Keratinocyte (primary cell): ENCODE measurements around the gene LOXL4. TPM values are rescaled to one million over a fixed set of nuclear protein-coding genes. Genes with fewer than 3 reads are reported as not detected.

Source experiments
- DNase-seq: peaks from one replicate; pipeline ENCODE4 v3.0.0-alpha.2; 2011; ENCODE audit warnings: low read depth, missing footprints, low spot score
- FAIRE-seq: peaks from 2 replicates; lab custom pipeline; 2011; peaks lifted over from hg19 to GRCh38; lab: Jason Lieb, UNC
- H2AFZ ChIP-seq: 2 replicates; pipeline ENCODE4 v1.6.0; 2012; ENCODE audit warnings: low read length, control low read depth, inconsistent platforms; ENCODE audit not compliant: control insufficient read depth
- H3K27ac ChIP-seq: 2 replicates; pipeline ENCODE4 v1.5.1; 2011; ENCODE audit warnings: low read length; ENCODE audit not compliant: control insufficient read depth, insufficient read depth
- H3K27me3 ChIP-seq: 3 replicates; pipeline ENCODE4 v1.6.0; 2011; ENCODE audit warnings: low read length; ENCODE audit not compliant: control insufficient read depth, insufficient read depth; ENCODE audit errors: extremely low read depth
- H3K36me3 ChIP-seq, 2 experiments: 2 replicates in 1 of 2; 3 replicates in 1 of 2; pipeline ENCODE4 v1.5.1; 2011; ENCODE audit warnings: low read length in 2 of 2, mild to moderate bottlenecking in 1 of 2; ENCODE audit not compliant: control insufficient read depth in 2 of 2, insufficient read depth in 2 of 2; ENCODE audit errors: extremely low read depth in 1 of 2
- H3K4me1 ChIP-seq: 3 replicates; pipeline ENCODE4 v1.5.1; 2011; ENCODE audit warnings: low read length; ENCODE audit not compliant: control insufficient read depth, insufficient read depth; ENCODE audit errors: extremely low read depth
- H3K4me2 ChIP-seq: 3 replicates; pipeline ENCODE4 v1.6.0; 2011; ENCODE audit warnings: low read depth, low read length; ENCODE audit not compliant: control insufficient read depth, insufficient read depth; ENCODE audit errors: extremely low read depth
- H3K4me3 ChIP-seq, 3 experiments: fragments of 200-600 bp in 1 of 3; sonication (generic) in 1 of 3; 2 replicates in 2 of 3; 3 replicates in 1 of 3; pipeline ENCODE4 v1.5.1; 2011 to 2016; ENCODE audit warnings: low read length in 3 of 3, mild to moderate bottlenecking in 3 of 3, control low read depth in 2 of 3, inconsistent platforms in 1 of 3, low read depth in 1 of 3, mixed read lengths in 1 of 3, mixed run types in 1 of 3, moderate library complexity in 1 of 3; ENCODE audit not compliant: control insufficient read depth in 2 of 3, insufficient read depth in 2 of 3; ENCODE audit errors: extremely low read depth in 1 of 3
- H3K79me2 ChIP-seq: 2 replicates; pipeline ENCODE4 v1.6.0; 2012; ENCODE audit warnings: low read length; ENCODE audit not compliant: control insufficient read depth, insufficient read depth
- H3K9ac ChIP-seq: 3 replicates; pipeline ENCODE4 v1.6.0; 2011; ENCODE audit warnings: low read length; ENCODE audit not compliant: control insufficient read depth, insufficient read depth; ENCODE audit errors: extremely low read depth
- H3K9me1 ChIP-seq: 3 replicates; pipeline ENCODE4 v1.6.0; 2011; ENCODE audit warnings: low read length; ENCODE audit not compliant: control insufficient read depth, insufficient read depth; ENCODE audit errors: extremely low read depth
- H3K9me3 ChIP-seq: 2 replicates; pipeline ENCODE4 v1.5.1; 2012; ENCODE audit warnings: low read depth, low read length; ENCODE audit not compliant: control insufficient read depth
- H4K20me1 ChIP-seq: 3 replicates; pipeline ENCODE4 v1.6.0; 2011; ENCODE audit warnings: low read length; ENCODE audit not compliant: control insufficient read depth, insufficient read depth; ENCODE audit errors: extremely low read depth
- EZH2 ChIP-seq: IDR thresholded peaks from one replicate; pipeline ENCODE4 v1.6.1; 2012; ENCODE audit warnings: inconsistent platforms, mild to moderate bottlenecking, low read length, moderate library complexity
- dilution Hi-C: fragments of 300-500 bp; cut with MboI; formaldehyde crosslinking; loops from one replicate; pipeline ENCODE4 v1.7.0; 2020; ENCODE audit warnings: low sequenced_read_pairs; ENCODE audit not compliant: extremely low pct_ligation_motif_present
- polyA plus RNA-seq, 5 experiments: library from polyadenylated mRNA; depleted of rRNA in 3 of 5; stranded (reverse) in 3 of 5; stranded (forward) in 1 of 5; unstranded in 1 of 5; fragments of >200 nt; gene quantifications; 1 replicate in 1 of 5; 2 replicates in 3 of 5; 3 replicates in 1 of 5; pipeline versions ENCODE4 v1.2.1 to v1.2.3, GENCODE V29; 2011 to 2012; ENCODE audit warnings: missing spikeins in 2 of 5, low read depth in 1 of 5, low replicate concordance in 1 of 5
- TF ChIP-seq, protein P1 (sequence below), 3 experiments: IDR thresholded peaks in 1 of 3; conservative IDR thresholded peaks in 1 of 3; optimal IDR thresholded peaks in 1 of 3; 2 replicates in 2 of 3; 3 replicates in 1 of 3; pipeline versions ENCODE3 to v1.5.1; 2011; ENCODE audit warnings: low read length in 3 of 3, mild to moderate bottlenecking in 3 of 3, moderate library complexity in 2 of 3, control low read depth in 1 of 3, inconsistent platforms in 1 of 3; ENCODE audit not compliant: insufficient read depth in 2 of 3; ENCODE audit errors: extremely low read depth in 1 of 3

LOXL4 gene
- polyA plus RNA-seq, 1 donor (not counting 4 experiments of a cell fraction or from before 2014, with no cell fraction given): 0.01 TPM

GRCh38 chr10:98312349-98312748 is 44.4 kb upstream of the LOXL4 start:
- Histone ChIP-seq H3K27ac (no peak overlapping the region), H3K4me2 (no peak overlapping the region), H3K4me1 (peaks cover 31% of the 10 kb centered on the region), H3K27me3 (peaks cover 2% of the 10 kb centered on the region), H3K9me1 (no peaks in the 10 kb centered on the region), H3K9me3 (no peaks in the 10 kb centered on the region), H3K79me2 (no peaks in the 10 kb centered on the region), H3K36me3 (no peaks in the 10 kb centered on the region), H4K20me1 (no peaks in the 10 kb centered on the region), H2AFZ (no peak overlapping the region), H3K4me3 (no peak overlapping the region), H3K9ac (no peak overlapping the region)
- DNase-seq (no peak), FAIRE-seq (no peak)
- TF ChIP-seq EZH2: no peak
- TF ChIP-seq, protein P1, sequence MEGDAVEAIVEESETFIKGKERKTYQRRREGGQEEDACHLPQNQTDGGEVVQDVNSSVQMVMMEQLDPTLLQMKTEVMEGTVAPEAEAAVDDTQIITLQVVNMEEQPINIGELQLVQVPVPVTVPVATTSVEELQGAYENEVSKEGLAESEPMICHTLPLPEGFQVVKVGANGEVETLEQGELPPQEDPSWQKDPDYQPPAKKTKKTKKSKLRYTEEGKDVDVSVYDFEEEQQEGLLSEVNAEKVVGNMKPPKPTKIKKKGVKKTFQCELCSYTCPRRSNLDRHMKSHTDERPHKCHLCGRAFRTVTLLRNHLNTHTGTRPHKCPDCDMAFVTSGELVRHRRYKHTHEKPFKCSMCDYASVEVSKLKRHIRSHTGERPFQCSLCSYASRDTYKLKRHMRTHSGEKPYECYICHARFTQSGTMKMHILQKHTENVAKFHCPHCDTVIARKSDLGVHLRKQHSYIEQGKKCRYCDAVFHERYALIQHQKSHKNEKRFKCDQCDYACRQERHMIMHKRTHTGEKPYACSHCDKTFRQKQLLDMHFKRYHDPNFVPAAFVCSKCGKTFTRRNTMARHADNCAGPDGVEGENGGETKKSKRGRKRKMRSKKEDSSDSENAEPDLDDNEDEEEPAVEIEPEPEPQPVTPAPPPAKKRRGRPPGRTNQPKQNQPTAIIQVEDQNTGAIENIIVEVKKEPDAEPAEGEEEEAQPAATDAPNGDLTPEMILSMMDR (optimal IDR thresholded peaks at IDR 0.05 in 1 of 3, IDR thresholded peaks at IDR 0.05 in 1 of 3, conservative IDR thresholded peaks at IDR 0.05 in 1 of 3; ENCODE audit: extremely low read depth in 1 of 3, insufficient read depth in 2 of 3, low read length in 3 of 3): no peak
- dilution Hi-C loops: no loop called here

DNA sequence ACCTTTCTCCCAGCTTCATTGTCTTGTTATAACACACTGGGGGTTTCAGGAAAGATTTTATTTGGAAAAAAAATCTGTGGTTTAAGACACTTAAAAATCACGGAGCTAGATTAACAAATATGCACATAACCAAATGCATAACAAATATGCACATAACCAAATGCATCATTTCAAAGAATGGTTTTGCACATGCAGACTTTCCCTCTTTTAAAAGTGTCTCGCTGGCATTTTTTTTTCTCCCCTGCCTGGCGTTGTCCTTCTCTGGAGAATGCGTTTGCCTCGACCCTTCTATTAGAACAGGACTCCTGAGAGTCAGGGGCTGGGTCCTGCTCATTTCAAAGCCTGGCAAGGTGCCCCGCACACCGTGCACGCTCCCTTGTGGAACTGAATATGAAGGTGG is 42.7 kb upstream of the LOXL4 start:
- no peak overlapping the region for H2AFZ ChIP-seq
- no peak overlapping the region for H3K4me2 ChIP-seq
- dilution Hi-C loops: no loop called here
- no peaks in the 10 kb centered on the region for H3K9me1 ChIP-seq
- H3K27me3 ChIP-seq: peaks cover 2% of the 10 kb centered on the region
- no peak overlapping the region for H3K4me3 ChIP-seq
- no peaks in the 10 kb centered on the region for H3K36me3 ChIP-seq
- no peak overlapping the region for H3K9ac ChIP-seq
- H3K79me2 ChIP-seq: no peaks in the 10 kb centered on the region
- no peak for FAIRE-seq
- peaks cover 19% of the 10 kb centered on the region for H3K4me1 ChIP-seq
- TF ChIP-seq, protein P1 (optimal IDR thresholded peaks at IDR 0.05 in 1 of 3, IDR thresholded peaks at IDR 0.05 in 1 of 3, conservative IDR thresholded peaks at IDR 0.05 in 1 of 3; ENCODE audit: extremely low read depth in 1 of 3, insufficient read depth in 2 of 3, low read length in 3 of 3): no peak
- TF ChIP-seq EZH2: no peak
- H3K9me3 ChIP-seq: no peaks in the 10 kb centered on the region
- DNase-seq: no peak
- no peak overlapping the region for H3K27ac ChIP-seq
- H4K20me1 ChIP-seq: no peaks in the 10 kb centered on the region
